AG04449 (cell line): ENCODE results near the gene DHX15.

Source experiments
- CTCF ChIA-PET: fragments of 350-600 bp; formaldehyde crosslinking; extraction: SDS; loops from one replicate; lab custom pipeline; 2021; ENCODE audit warnings: antibody characterized with exemption; lab: Yijun Ruan, JAX
- POLR2A ChIA-PET: fragments of 400-600, 350-600 bp; formaldehyde crosslinking; extraction: SDS; loops from one replicate; lab custom pipeline; 2020; ENCODE audit warnings: antibody characterized with exemption, inconsistent platforms; lab: Yijun Ruan, JAX
- DNase-seq: peaks from one replicate; pipeline ENCODE4 v3.0.0-alpha.2; 2010; ENCODE audit warnings: low read depth, low spot score
- H3K4me3 ChIP-seq: 2 replicates; pipeline ENCODE4 v1.5.1; 2011; ENCODE audit warnings: low read depth, mild to moderate bottlenecking, control low read depth, low read length
- TF ChIP-seq, protein P1 (sequence below): IDR thresholded peaks from one replicate; pipeline ENCODE4 v1.5.1; 2011; ENCODE audit warnings: mild to moderate bottlenecking, moderate library complexity, low read length, control low read depth, inconsistent platforms; ENCODE audit not compliant: insufficient read depth; ENCODE audit errors: missing control alignments

DHX15 gene

DNA sequence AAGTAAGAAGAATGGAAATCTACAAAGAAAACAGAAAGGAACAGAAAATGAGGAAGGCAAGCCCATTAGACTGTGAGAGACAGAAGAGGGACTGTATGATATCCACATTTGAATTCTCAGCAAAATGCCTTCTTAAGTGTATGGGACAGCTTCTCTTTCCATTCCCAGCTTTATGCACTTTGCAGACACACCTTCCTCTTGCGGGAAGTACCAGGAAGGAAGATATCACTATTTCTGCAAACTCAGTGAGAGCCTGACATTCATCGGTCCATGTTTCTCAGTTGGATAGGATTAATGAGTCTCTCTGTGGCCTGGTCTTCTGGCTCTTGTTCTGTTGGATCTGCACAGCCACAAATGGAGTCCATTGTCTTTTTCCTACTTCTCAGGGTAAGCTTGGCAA lies 31.6 kb upstream of the DHX15 start:
- POLR2A ChIA-PET = no interaction called here
- TF ChIP-seq, protein P1, sequence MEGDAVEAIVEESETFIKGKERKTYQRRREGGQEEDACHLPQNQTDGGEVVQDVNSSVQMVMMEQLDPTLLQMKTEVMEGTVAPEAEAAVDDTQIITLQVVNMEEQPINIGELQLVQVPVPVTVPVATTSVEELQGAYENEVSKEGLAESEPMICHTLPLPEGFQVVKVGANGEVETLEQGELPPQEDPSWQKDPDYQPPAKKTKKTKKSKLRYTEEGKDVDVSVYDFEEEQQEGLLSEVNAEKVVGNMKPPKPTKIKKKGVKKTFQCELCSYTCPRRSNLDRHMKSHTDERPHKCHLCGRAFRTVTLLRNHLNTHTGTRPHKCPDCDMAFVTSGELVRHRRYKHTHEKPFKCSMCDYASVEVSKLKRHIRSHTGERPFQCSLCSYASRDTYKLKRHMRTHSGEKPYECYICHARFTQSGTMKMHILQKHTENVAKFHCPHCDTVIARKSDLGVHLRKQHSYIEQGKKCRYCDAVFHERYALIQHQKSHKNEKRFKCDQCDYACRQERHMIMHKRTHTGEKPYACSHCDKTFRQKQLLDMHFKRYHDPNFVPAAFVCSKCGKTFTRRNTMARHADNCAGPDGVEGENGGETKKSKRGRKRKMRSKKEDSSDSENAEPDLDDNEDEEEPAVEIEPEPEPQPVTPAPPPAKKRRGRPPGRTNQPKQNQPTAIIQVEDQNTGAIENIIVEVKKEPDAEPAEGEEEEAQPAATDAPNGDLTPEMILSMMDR = no peak
- no peak for DNase-seq
- no peak overlapping the region for H3K4me3 ChIP-seq
- CTCF ChIA-PET = no interaction called here

DNA sequence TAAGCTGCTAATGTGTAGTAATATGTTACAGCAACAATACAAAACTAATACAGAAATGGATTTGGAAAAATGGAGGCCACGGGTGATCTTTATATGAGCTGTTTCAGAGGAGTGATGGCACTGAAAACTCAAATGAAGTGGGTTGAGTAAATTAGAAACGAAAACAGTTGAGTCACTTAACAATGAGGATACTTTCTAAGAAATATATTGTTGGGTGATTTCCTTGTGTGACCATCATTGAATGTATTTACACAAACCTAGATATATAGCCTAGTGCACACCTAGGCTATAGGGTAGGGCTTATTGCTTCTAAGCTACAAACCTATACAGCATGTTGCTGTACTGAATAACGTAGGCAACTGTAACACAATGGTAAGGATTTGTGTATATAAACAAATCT lies 30.5 kb upstream of the DHX15 start:
- DNase-seq = no peak
- H3K4me3 ChIP-seq = no peak overlapping the region
- CTCF ChIA-PET = interaction anchor here (0.6 kb wide), 1 partner anchor 10 kb away, joined by 3 read pairs; no protein-coding TSS in a partner anchor
- TF ChIP-seq, protein P1 = no peak
- POLR2A ChIA-PET = interaction anchor here (0.5 kb wide), 1 partner anchor 545 kb away, joined by 3 read pairs; no protein-coding TSS in a partner anchor

DNA sequence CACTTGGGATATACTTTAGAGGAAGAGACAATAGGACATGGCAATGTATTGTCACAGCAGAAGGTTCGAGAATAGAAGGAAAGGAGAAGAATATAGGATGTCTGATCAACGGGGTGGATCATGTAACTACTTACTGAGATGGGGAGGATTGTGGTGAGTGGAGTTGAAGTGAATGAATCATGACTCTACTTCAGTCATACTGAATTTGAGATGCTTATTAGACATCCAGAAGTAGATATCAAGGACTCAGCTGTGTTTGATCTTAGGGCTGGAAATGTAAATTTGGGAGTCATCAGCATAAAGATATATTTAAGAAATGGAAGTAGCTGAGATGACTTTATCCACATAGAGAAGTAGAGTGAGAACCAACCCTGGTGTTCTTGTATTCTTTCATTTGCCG lies 29.1 kb upstream of the DHX15 start:
- no peak overlapping the region for H3K4me3 ChIP-seq
- TF ChIP-seq, protein P1 = no peak
- CTCF ChIA-PET = no interaction called here
- DNase-seq = no peak
- POLR2A ChIA-PET = no interaction called here

DNA sequence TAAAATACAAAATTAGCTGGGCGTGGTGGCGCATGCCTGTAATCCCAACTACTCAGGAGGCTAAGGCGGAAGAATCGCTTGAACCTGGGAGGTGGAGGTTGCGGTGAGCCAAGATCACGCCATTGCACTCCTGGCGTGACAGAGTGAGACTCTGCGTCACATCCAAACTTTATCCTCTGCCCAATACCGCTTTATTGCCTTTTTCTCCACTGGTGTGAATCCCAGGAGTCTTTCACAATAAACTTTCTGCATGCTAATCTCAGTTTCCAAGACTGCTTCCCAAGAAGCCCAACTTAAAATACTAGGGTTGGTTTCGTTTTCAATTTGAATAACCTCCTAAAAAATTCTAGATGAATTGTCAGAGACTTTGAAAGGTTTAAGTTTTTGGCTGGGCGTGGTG lies 27.2 kb upstream of the DHX15 start:
- H3K4me3 ChIP-seq = no peak overlapping the region
- CTCF ChIA-PET = no interaction called here
- no peak for DNase-seq
- TF ChIP-seq, protein P1 = no peak
- POLR2A ChIA-PET = no interaction called here

DNA sequence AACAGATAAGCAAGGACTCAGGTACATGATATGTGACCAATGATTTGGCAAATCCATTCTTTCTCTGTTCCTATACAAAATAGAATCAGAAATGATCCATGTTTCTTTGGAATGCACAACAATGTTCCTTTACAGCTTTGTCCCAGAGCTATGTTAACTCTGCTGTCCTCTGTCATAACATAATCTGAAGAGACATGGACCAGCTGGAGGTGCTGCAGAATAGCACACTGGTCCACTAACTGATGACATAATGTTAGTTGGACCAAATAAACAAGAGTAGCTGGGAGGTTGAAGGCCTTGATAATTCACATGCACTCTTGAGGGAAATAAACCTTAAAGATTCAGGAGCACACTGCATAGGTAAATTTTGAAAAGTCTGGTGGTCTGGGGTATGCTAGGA lies 23.0 kb upstream of the DHX15 start:
- H3K4me3 ChIP-seq = no peak overlapping the region
- POLR2A ChIA-PET = no interaction called here
- DNase-seq = no peak
- CTCF ChIA-PET = no interaction called here
- TF ChIP-seq, protein P1 = no peak

DNA sequence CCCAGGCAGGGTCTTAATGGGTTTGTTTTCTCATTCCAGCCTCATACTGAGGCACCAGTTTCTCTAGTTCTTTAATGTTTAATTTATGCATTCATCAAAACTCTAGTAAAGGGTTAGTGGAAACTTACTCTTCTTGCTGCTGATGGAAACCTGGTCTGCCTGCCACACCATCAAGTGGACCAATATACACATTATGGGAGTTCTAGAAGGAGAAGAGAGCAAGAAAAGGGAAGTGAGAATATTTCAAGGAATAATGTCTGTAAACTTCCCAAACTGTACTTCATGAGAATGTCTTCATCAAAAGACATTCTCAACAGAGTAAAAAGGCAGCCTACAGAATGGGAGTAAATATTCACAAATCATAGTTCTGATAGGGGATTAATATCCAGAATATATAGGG lies 20.9 kb upstream of the DHX15 start:
- POLR2A ChIA-PET = no interaction called here
- CTCF ChIA-PET = no interaction called here
- TF ChIP-seq, protein P1 = no peak
- DNase-seq = no peak
- H3K4me3 ChIP-seq = no peak overlapping the region
